ENCODE measurements around the gene MCRIP2. TPM values are rescaled to one million over a fixed set of nuclear protein-coding genes. Genes with fewer than 3 reads are reported as not detected.
"Not testable (repeated sequence)": the region's sequence is repeated elsewhere in the genome, so short reads cannot be mapped to it uniquely, and the experiment has no call there.

Gene MCRIP2
- total RNA-seq, 1 donor from 2014 or later = 181 TPM

- Histone ChIP-seq H3K4me1 (peaks cover 75% of the 10 kb centered on the region), H3K27me3 (ENCODE audit: low read depth) (no peaks in the 10 kb centered on the region), H3K36me3 (peaks cover 35% of the 10 kb centered on the region), H3K4me3 (no peak overlapping the region), H3K27ac (replicated peaks) (no peak overlapping the region), H3K9me3 (replicated peaks) (no peaks in the 10 kb centered on the region)
- no peak for DNase-seq
- TF ChIP-seq, protein P1, sequence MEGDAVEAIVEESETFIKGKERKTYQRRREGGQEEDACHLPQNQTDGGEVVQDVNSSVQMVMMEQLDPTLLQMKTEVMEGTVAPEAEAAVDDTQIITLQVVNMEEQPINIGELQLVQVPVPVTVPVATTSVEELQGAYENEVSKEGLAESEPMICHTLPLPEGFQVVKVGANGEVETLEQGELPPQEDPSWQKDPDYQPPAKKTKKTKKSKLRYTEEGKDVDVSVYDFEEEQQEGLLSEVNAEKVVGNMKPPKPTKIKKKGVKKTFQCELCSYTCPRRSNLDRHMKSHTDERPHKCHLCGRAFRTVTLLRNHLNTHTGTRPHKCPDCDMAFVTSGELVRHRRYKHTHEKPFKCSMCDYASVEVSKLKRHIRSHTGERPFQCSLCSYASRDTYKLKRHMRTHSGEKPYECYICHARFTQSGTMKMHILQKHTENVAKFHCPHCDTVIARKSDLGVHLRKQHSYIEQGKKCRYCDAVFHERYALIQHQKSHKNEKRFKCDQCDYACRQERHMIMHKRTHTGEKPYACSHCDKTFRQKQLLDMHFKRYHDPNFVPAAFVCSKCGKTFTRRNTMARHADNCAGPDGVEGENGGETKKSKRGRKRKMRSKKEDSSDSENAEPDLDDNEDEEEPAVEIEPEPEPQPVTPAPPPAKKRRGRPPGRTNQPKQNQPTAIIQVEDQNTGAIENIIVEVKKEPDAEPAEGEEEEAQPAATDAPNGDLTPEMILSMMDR (IDR thresholded peaks at IDR 0.05; ENCODE audit: borderline replicate concordance) = peak; percentile 45
- intact Hi-C loops (cut with micrococcal nuclease) = no loop called here
Observed at GRCh38 chr16:685967-686366, 44.3 kb downstream of the MCRIP2 start.

GRCh38 chr16:686459-687260, 45.0 kb downstream of the MCRIP2 start:
- peaks cover 68% of the 10 kb centered on the region for H3K4me1 ChIP-seq
- intact Hi-C loops (cut with micrococcal nuclease) = no loop called here

DNA sequence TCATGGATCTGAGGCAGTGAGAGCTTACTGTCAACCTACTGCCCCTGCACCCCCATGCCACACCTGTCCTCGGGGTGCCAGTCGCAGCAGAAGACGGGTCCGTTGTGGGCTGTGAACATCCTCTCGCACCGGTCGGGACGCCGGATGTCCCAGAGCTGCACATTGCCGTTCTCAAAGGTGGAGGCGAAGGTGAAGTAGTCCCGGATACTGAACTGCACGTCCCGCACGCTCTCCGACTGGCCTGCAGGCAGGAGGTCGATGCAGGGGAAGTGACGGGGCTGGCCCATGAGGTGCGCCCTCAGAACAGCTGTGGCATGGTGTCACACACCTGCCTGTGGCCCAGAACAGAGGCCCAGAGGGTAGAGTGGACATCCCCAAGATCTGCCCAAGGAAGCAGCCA, 45.9 kb downstream of the MCRIP2 start:
- peaks cover 15% of the 10 kb centered on the region for H3K27me3 ChIP-seq (ENCODE audit: low read depth)
- H3K36me3 ChIP-seq = peaks cover 22% of the 10 kb centered on the region
- no peak overlapping the region for H3K27ac ChIP-seq (replicated peaks)
- H3K9me3 ChIP-seq (replicated peaks) = no peaks in the 10 kb centered on the region
- intact Hi-C loops (cut with micrococcal nuclease) = no loop called here
- DNase-seq = no peak
- peaks cover 60% of the 10 kb centered on the region for H3K4me1 ChIP-seq
- TF ChIP-seq, protein P1 (IDR thresholded peaks at IDR 0.05; ENCODE audit: borderline replicate concordance) = no peak
- H3K4me3 ChIP-seq = no peak overlapping the region

More at GRCh38 chr16:686459-687260, 45.0 kb downstream of the MCRIP2 start:
- Histone ChIP-seq H3K27ac (replicated peaks) (no peak overlapping the region), H3K4me3 (no peak overlapping the region), H3K36me3 (peaks cover 30% of the 10 kb centered on the region), H3K9me3 (replicated peaks) (no peaks in the 10 kb centered on the region), H3K27me3 (ENCODE audit: low read depth) (peaks cover 7% of the 10 kb centered on the region)
- no peak for DNase-seq
- TF ChIP-seq, protein P1 (IDR thresholded peaks at IDR 0.05; ENCODE audit: borderline replicate concordance) = no peak

DNA sequence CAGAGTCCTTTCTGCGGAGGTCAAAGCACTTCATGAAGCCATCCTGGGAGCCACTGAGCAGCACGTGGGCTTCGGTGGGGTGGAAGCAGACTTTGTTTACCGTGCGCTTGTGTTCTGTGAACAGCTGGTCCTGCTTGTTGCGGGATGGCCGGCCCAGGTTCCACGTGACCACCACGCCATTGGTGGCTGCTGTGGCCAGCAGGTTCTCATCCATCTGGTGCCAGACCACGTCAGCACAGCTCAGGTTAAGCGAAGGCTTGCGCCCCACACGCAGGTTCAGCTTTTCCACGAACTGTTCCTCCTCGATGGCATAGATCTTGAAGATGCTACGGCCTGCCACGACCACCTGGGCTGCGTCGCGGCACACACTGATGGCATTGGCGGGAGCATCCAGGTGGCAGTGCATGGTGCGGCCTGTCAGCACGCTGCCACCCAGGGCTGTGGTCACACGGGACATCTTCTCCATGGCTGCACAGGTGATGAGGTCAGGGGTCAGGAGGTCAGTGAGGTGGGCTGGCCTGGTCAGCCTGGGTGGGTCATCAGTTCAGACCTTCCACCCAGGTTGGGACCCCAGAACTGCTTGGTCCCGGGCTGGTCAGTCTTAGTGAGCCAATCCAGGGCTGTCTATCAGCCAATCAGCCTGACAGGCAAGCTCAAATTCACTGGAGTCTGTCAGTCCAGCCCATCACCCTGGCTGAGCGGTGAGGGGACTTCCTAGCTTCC, 47.7 kb downstream of the MCRIP2 start:
- peaks cover 14% of the 10 kb centered on the region for H3K36me3 ChIP-seq
- intact Hi-C loops (cut with micrococcal nuclease) = no loop called here
- peak overlapping the region; percentile 95 for H3K4me3 ChIP-seq
- H3K4me1 ChIP-seq = peaks cover 52% of the 10 kb centered on the region
- no peaks in the 10 kb centered on the region for H3K9me3 ChIP-seq (replicated peaks)
- TF ChIP-seq, protein P1 (IDR thresholded peaks at IDR 0.05; ENCODE audit: borderline replicate concordance) = no peak
- DNase-seq = no peak
- peaks cover 34% of the 10 kb centered on the region for H3K27me3 ChIP-seq (ENCODE audit: low read depth)
- H3K27ac ChIP-seq (replicated peaks) = peak overlapping the region; percentile 91

DNA sequence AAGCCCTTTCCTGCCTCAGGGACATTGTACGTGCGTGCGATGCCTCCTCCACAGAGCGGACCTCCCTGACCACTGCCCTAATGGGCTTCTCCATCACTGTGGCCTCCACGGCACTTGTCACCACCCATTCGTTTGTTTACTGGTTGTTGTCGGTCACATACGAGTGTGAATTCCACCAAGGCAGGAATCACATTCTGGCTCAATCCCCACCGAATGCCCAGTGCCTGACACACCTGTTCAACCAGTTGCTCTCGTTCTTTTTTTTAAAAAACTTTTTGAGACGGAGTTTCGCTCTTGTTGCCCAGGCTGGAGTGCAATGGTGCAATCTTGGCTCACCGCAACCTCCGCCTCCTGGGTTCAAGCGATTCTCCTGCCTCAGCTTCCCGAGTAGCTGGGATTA, 49.6 kb downstream of the MCRIP2 start:
- H3K27ac ChIP-seq (replicated peaks); DNase-seq; H3K9me3 ChIP-seq (replicated peaks); intact Hi-C loops (cut with micrococcal nuclease); H3K4me3 ChIP-seq: not testable (repeated sequence)
- Histone ChIP-seq H3K4me1 (peaks cover 50% of the 10 kb centered on the region), H3K27me3 (ENCODE audit: low read depth) (peaks cover 53% of the 10 kb centered on the region), H3K36me3 (peaks cover 14% of the 10 kb centered on the region)

Measured in left ventricle myocardium inferior (tissue), 1 donor.